ENCODE measurements around the gene ME3.

Gene ME3

DNA sequence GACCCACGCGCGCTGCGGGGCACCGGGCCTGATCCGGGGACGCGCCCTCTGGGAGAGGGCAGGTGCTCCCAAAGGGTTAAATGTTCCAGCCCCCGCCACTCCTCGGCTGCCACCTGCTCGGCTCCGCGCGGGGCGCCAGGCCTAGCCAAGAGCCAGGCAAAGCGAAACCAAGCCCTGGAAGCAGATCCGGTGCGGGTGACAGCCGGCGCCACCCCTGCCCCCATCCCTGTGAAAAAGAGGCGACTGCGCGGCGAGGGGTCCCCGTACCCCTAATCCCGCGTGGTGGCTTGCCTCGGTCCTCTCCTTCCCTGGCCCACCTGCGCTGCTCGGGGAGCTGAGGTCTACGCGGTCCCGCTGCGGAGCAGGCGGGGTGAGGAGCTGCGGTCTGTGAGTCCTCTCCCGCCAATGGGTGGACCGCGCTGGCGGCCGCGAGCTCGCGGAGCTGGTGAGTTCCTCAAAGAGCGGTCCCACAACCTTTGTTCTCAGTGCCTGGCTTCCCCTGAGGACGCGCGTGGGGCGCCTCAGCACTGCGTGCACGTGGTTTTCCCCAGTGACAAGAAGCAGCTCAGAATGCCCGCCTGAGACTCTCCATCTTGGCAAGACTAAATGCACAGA lies at the start of gene ME3:
TSS of gene ME3 (minus strand) at position 610 of the 615 bp plus-strand sequence.
- peak; percentile 42 to 52 for DNase-seq

DNA sequence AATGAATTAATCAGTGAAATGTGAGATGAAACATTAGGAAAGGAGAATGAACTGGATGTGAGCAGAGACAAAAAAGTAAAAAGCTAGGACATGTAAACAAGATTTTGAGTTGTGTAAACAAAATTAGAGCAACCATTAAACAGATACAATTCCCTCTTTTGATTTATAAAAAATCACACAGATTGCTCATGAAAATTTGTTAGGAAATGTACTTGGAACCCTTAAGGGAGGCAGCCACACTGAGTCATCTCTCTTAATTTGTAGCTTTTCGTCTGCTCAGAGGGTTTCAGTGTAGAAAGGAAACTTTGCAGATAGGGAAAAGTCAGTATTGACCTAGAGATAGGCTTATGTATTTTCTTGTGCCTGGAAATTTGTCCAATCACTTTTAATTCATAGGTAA lies 49.6 kb upstream of the ME3 start:
- no peak for DNase-seq

DNA sequence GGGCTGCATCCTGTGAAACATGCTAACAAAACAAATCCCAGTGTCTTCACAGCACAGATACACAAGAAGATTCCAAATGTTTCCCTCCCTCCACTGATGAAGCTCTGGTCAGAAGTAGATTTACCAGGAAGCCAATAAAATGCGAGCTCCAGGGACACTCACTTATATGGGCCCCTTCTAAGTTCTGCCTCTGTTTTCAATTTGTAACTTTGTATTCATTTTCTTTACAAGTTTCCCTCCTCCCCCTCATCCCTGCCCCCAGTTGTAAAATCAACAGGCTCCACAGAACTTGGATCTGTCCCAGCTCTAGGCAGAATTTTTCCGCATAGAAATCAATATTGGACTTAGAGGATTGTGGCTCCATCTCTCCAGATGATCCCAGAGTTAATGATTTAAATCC lies 48.1 kb upstream of the ME3 start:
- no peak for DNase-seq

DNA sequence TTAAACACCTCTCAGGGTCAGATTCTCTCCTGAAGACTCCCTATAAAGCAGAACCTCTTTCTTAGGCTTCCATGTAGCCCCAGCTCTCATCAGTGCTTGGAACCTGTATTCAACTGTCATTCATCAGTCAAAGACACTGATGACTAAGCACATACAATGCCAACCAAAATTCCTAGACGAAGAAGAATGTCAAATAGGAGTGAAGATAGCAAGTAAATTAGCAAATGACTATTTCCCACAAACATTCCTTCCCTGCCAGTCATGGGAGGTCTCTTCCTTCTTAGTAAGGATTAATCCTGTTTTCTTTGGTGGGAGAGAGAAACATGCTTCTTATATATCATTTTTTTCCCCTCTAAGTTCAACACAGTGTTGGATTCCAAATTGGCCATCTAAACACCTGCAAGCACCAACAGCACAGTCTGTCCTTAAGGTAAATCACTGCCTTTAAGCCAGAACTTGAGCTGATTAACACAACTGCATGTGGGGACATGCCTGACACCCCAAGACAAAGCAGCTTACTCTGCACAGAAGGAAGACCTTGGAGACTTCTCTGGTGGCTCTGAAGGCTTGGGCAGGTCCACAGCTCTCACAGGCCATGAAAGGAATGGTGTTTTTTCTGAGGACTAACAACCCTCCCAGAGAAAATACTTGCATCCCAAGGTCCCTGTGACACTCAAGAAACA lies 47.5 kb upstream of the ME3 start:
- DNase-seq, result no peak

DNA sequence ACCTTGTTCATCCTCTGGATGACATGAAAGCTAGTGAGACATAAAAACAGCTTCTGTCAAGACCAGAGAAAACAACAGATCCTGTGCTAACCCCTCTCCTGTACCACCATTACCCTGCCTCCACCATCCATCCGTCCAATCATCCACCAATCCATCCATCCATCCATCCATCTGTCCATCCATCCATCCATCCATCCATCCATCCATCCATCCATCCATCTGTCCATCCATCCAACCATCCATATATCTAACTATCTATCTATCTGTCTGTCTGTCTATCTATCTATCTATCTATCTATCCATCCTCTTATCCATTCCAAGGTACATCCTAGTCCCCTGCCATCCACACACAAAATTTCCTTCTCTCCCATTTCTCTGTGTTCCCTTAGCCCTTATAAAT lies 46.6 kb upstream of the ME3 start:
- no peak for DNase-seq

DNA sequence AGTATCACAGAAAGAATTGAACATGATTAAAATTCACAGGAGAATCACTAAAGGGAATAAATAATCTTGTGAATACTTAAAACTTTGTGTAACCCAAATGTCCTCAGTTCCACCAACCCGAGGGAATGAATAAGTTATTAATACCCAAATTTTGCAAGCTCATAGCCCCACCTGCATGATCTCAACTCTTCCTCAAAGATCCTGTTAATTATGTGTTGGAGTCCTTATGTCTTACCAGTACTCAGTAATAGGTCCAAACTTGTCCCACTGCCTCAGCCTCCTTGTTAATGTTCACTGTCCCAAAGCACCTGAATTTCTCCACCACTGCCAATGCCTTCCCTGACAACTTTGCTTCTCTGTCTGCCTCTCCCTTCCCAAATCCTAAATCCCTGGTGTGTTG lies 46.1 kb upstream of the ME3 start:
- DNase-seq, result no peak

DNA sequence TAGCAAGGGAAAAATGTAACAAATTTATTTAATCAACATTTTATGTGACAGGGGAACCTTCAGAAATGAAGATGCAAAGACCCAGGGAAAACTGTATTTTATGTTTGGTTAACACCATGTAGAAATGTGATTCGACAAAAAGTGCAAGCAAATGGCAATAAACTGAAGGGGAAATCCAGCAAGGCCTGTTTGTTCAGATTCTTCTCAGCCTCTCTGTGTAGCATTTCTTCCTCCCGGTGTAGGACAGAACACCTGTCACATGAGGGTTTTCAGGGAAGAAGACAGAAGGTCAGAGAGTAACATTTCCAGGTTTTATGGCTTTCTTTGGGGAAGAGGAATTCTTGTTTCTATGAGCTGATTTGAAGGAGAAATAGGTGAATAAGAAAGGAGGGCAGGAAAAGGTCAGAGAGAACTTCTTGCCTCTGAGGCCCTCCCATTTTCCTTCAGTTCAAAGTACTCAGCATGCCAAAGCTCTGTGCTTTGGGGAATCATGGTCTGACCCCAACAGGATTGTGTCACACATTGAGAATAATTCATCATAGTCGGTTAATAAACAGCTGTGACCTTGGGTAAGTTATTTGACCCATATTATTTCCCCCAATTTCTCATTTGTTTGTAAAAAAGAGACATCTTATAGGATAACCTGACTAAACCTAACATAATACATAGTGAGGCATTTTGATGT lies 45.5 kb upstream of the ME3 start:
- DNase-seq, result no peak

DNA sequence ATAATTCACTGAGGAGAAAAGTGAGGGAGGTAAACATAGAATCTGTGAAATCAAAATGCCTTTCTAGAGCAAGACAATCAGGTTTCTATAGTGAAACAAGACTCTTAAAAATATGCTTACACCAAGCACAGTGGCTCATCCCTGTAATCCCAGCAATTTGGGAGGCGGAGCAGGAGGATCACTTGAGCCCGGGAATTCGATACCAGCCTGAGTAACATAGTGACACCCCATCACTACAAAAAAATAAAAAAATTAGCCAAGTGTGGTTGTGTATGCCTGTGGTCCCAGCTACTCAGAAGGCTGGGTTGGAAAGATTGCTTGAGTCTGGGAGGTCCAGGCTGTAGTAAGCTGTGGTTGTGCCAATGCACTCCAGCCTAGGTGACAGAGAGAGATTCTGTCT lies 43.2 kb upstream of the ME3 start:
- DNase-seq, result no peak

DNA sequence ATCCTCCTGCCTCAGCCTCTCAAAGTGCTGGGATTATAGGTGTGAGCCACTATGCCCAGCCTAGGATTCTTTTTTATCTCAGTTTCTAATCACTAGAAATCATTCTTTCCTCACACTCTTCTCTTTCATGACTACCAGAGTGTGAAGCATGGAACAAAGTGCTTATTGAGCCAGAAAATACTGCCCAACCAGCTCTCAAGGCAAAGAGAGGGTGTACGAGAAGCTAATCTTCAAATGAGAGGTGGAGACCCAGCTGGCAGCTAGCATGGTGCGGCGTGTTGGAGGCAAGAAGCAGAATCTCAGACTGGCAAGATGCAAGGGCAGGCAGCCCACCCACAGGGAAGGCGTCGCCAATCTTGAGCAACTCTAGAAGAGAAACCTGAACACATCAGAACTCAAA lies 41.1 kb upstream of the ME3 start:
- DNase-seq, result no peak

DNA sequence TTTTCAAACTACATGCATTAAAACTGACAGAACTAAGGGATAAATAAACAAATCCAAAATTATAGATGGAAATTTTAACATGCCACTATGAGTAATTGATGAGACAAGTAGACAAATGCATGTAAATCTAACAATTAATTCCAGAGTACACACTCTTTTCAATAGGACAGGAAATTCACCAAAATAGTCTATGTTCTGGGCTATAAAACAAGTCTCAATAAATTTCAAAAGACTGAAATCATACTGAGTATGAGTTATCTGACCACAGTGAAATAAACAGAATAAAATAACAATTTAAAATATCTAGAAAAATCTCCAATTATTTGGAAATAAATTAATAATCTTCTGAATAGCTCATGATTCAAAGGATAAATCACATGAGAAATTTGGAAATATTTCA lies 38.5 kb upstream of the ME3 start:
- no peak for DNase-seq

DNA sequence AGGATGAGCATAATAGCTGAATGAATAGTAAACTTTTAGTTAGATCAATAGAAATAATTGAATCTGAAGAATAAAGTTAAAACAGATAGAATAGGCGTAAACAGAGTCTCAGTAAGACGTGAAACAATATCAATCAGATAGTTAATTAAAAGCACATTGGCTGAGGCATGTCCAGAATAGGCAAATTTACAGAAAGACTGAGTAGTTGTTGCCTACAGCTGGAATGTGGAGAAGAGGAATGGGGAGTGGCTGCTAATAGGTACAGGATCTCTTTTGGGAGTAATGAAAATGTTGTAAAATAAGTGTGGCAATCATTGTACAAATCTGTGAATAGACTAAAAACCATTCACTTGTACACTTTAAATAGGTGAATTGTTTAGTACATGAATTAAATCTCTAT lies 36.3 kb upstream of the ME3 start:
- DNase-seq, result no peak

DNA sequence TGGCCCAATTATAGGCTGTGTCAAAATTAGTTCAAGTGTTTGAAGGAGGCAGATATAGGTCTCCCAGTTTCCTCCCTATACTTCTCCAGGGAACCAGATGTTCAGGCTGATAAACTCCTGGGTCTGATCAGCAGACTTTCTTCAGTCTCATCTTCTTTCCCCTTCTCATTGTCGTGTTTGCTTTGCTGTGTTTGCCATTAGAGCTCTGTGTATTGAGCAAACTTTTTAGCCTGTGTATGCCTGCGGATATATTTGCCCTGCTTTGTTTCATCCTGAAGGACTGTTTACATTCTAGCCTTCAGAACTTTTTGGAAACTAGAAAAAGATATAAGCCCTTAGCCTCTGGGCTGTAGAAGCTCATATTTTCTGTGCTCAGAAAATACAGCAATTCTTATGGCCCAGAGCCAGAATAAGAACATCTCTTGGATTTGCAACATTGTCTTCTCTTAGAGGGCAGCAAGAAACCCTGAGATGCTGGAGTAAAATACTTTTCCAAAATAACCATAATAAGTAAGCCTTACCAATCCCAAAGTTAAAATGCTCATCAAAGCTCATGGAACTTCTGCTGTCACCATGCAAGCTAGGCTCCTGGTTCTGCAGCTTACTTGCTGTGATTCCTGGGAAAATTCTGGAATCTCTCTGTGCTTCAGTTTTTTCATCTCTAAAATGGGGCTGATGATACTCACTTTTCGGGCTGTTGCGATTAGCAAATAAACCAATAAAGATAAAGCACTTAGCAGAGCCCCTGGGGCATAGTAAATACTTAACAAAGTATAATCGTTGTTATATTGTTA lies 34.1 kb upstream of the ME3 start:
- DNase-seq, result no peak

DNA sequence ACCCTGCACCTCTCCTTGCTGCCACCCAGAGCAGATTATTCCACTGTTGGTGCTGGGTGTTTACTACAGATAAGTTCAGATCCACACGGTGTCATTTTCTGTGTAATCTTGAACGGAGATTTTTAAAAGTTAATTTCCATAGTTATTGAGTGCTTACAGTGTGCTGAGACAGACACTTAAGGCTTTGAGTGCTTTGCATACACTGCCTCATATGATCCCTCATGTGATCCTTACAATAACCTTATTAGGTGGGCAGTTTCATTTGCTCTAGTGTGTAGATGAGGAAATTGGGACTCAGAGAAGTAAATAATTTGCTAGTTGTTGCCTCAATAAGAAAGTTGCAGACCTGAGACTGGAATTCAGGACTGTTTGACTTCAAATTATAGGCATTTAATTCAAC lies 32.3 kb upstream of the ME3 start:
- DNase-seq, result no peak

DNA sequence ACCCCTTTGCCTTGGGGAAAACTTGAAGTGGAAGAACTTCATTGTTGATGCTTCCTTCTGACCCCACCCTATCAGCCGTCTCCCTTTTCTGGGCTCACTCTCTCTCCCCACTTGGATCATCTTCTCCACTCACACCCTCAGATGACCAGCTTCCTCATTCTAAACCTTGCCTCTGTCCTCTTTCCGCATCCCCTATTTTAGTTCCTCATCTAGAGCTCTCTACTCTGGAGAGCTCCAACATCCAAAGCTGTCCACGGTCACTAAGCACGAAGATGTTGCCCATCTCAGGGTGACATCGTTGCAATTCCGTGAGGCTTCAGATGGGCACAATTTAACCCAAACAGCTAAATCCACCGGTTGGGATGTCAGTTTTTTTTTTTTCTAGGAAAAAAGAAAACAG lies 31.6 kb upstream of the ME3 start:
- no peak for DNase-seq

DNA sequence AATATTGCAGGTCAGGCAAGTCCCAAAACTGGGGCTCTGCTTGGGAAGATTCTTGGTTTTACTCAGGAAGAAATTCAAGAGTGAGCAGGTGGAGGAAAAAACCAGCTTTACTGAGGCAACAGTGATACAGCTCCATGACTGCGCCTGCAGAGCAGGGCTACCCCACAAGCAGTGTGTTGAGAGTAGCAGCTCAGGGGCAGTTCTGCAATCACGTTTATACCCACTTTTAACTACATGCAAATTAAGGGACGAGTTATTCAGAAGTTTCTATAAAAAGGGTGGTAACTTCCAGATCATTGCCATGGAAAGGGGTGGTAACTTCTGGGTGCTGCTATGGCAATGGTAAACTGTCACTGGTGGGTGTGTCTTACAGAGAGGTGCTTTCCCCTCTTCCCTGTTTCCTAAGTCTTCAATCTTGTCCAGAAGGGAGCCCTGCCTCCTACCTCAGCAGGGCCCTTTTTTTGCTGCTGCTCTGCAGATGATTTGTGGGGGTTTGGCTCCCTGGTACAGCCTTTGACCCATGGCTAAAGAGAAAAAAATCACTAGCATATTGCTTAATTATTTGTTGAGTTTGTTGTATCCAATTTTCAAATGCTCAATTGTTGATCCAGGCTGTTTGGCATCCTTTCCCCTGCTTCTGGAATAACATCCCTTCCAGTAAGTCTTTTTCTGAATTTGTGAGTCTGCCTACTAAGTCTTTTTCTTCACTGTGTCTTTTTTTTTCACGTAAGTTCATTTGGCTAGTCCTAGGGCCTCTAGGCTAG lies 30.0 kb upstream of the ME3 start:
- DNase-seq, result no peak

DNA sequence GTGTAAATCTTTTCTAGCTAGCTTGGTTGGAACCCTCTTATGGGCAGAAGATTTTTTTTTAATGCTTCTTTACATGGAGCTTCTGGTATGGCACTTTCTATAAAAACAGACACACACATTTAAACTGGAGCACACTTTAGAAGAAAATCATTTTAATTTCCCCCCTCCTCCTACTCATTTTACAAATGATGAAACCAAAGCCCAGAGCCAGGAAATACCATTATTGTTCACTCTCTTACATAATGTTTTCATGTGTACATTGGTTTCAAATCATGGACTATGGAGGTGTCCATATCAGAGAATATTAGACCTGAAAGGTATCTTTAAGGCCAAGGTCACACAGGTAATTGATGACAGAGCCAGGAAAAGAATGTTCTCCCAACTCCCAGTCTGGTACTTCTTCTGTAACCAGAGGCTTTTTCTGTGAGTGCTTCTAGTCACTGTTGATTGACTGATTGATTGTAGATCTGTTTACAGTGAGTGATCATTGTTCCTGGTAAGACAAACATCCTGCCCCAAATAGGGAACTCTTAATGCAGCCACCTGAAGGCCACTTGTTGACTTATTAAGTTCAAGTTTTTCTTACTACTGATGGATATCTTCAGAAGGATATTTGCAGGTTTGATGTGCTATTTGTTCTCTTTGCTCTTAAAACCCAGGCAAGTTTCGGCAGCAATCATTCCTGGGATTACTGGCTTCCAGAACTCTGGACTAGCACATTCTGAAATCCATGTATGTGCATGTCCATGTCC lies 26.8 kb upstream of the ME3 start:
- no peak for DNase-seq

DNA sequence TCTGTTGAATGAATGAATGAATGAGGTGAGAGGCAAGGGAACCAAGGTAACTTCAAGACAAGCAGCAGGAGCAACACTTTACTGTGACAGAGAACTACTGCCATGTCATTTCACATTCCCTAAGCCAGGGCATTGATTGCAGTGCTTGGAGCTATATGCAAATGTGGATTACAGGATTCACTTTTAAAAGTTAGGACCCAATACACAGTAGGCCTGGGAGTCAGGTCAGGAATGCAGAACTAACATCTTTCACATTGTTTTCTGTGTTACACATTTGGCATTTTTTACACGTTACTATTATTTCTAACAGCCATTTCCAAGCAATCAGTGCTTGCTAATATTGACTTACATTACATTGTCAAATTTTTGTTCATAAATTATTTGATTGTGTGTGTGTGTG lies 26.2 kb upstream of the ME3 start:
- no peak for DNase-seq

DNA sequence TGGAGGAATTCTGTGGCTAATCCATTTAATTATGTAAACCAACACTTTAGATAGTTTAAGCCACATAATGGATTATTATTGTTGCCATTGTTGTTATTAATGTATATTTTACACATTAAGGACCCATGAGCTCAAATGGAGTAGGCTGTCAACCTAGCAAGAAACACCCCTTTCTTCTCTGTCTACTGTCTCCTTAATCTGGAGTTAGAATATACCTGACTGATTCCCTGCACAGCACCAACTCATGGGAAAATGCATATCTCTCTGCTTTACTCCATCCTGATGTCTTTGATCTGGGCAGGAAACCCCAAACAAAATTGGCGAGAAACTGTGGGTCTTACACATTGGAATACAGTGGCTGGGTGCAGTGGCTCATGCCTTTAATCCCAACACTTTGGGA lies 24.0 kb upstream of the ME3 start:
- no peak for DNase-seq

DNA sequence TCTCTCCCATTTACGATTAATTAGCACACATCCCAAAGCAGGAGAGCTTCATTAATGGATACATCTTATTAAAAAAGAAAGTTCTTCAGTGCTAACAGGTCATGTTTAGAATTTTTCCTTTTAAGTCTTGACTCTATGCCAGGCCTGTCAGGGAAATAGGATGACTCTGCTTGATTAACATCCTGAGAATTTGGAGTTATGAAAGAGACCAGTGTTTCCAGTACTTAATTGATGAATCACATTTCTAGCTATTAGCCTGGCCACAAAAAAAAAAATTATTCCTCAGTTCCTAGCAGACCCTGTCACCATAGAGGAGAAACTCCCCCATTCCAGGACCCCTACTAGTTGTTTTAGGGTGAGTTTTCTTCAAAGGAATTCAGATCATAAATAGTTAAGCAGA lies 23.6 kb upstream of the ME3 start:
- DNase-seq, result no peak

DNA sequence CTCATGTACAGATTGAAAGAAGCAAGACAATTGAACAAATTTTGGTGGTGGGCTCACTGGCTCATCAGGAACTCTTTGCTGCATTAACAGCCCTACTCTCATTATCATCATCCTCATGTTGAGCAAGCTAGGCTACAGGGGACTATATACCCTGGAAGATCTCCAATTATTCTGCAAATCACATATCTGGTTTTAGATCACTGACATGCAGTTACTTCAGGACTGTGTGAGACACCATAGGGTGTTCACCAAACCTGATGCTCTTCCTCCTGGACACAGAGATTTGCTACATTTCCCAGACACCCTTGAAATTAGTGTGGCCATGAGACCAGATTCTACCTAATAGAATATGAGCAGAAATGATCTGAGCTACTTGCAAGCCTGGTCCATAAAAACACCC lies 23.0 kb upstream of the ME3 start:
- no peak for DNase-seq

DNA sequence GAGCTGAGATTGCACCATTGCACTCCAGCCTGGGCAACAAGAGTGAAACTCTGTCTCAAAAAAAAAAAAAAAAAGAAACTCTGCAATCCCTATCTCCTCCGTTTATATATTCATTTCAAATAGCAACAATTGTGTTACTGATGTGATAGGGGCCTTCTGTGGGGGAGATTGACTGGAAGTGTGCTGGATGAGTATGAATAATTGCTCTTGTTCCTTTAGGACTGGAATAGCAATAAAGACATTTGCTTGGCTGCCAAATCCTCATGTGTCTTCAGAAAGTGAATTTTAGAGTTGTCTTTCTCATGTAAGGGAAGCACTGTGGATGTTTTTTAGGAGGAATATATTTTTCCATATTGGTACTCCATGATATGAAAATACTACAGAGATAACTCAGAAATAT lies 21.1 kb upstream of the ME3 start:
- DNase-seq, result no peak

DNA sequence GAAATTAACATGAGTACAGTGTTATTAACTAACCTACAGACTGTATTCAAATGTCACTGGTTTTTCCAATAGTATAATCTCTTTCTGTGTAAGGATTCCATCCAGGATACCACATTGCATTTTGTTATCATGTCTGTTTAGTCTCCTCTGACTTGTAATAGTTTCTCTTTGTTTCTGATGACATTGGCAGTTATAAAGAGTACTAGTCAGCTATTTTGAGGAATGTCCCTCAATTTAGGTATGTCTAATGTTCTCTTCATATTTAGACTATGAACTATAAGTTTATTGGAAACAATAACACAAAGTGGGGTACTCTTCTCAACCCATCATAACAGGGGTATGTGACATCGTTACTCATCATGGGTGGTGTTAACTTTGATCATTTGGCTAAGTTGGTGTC lies 20.3 kb upstream of the ME3 start:
- no peak for DNase-seq
